ENCODE data around the gene HAP1.

The HAP1 gene

DNA sequence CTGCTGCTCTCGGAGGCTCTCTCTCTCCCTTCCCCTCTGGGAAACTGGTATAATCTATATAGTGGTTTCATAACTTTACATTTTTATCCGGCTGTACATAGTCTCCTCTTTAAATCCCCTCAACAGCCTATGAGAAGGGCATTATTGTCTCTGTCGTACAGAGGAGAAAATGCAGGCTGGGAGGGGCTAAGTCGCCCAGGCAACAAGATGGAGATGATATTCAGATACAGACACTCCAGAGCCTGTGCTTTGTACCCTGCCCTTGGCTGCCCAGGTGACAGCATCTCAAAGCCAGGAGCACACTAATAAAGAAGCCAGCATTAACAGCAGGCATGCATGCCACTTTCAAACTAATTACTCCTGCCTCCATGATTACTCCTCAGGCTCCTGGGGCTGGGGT lies 50.4 kb downstream of the HAP1 start:
- Histone ChIP-seq H3K4me1 (ENCODE audit: low read depth, poor library complexity, severe bottlenecking) (peaks cover 32% of the 10 kb centered on the region), H3K79me2 (ENCODE audit: insufficient read depth, low read depth) (peaks cover 3% of the 10 kb centered on the region; the same call in 1 of the 2 replicates), H4K20me1 (ENCODE audit: insufficient read depth) (no peaks in the 10 kb centered on the region), H3K4me3 (IDR thresholded peaks at IDR 0.05; ENCODE audit: insufficient read depth, low read depth, low read length) (no peak overlapping the region), H3K9ac (no peak overlapping the region), H3K27ac (no peak overlapping the region), H3K36me3 (ENCODE audit: insufficient read depth) (no peaks in the 10 kb centered on the region), H3K4me2 (no peak overlapping the region), H2AFZ (ENCODE audit: low read depth) (no peak overlapping the region), H3K27me3 (ENCODE audit: insufficient read depth, low read depth) (no peaks in the 10 kb centered on the region)
- TF ChIP-seq, protein P1, sequence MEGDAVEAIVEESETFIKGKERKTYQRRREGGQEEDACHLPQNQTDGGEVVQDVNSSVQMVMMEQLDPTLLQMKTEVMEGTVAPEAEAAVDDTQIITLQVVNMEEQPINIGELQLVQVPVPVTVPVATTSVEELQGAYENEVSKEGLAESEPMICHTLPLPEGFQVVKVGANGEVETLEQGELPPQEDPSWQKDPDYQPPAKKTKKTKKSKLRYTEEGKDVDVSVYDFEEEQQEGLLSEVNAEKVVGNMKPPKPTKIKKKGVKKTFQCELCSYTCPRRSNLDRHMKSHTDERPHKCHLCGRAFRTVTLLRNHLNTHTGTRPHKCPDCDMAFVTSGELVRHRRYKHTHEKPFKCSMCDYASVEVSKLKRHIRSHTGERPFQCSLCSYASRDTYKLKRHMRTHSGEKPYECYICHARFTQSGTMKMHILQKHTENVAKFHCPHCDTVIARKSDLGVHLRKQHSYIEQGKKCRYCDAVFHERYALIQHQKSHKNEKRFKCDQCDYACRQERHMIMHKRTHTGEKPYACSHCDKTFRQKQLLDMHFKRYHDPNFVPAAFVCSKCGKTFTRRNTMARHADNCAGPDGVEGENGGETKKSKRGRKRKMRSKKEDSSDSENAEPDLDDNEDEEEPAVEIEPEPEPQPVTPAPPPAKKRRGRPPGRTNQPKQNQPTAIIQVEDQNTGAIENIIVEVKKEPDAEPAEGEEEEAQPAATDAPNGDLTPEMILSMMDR (conservative IDR thresholded peaks at IDR 0.05; ENCODE audit: low read depth, low read length) = no peak

DNA sequence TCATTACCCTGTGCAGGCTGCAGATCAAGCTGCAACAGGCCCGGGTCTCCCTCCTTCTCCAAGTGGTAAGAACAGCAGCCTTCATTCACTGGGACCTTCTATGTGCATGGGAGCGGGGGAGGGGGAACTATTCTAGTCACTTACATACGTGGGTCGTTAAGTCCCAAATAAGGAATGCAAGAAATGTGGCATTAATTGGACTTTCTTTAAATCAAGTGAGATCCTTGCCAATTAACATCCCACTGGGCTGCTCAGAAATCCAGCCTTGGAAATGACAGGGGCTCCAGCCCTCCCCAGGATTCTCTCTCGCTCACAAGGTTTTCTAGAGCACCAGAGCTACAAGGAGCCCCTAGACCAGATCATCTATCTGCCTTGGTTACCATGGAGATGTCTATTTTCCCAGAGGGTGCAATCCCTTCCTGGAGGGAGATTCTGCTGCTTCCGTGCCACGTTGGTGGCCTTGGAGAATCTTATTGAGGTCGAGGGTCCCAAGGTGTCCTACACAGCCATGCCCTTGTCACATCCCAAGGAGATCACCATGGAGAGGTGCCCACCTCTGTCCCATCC lies 50.9 kb downstream of the HAP1 start:
- H3K9ac ChIP-seq = no peak overlapping the region
- no peaks in the 10 kb centered on the region for H3K36me3 ChIP-seq (ENCODE audit: insufficient read depth)
- H4K20me1 ChIP-seq (ENCODE audit: insufficient read depth) = no peaks in the 10 kb centered on the region
- TF ChIP-seq, protein P1 (conservative IDR thresholded peaks at IDR 0.05; ENCODE audit: low read depth, low read length) = no peak
- H3K79me2 ChIP-seq (ENCODE audit: insufficient read depth, low read depth) = no peaks in the 10 kb centered on the region
- H3K27me3 ChIP-seq (ENCODE audit: insufficient read depth, low read depth) = no peaks in the 10 kb centered on the region
- peaks cover 37% of the 10 kb centered on the region for H3K4me1 ChIP-seq (ENCODE audit: low read depth, poor library complexity, severe bottlenecking)
- no peak overlapping the region for H3K27ac ChIP-seq
- no peak overlapping the region for H3K4me2 ChIP-seq
- no peak overlapping the region for H2AFZ ChIP-seq (ENCODE audit: low read depth)
- H3K4me3 ChIP-seq (IDR thresholded peaks at IDR 0.05; ENCODE audit: insufficient read depth, low read depth, low read length) = no peak overlapping the region

DNA sequence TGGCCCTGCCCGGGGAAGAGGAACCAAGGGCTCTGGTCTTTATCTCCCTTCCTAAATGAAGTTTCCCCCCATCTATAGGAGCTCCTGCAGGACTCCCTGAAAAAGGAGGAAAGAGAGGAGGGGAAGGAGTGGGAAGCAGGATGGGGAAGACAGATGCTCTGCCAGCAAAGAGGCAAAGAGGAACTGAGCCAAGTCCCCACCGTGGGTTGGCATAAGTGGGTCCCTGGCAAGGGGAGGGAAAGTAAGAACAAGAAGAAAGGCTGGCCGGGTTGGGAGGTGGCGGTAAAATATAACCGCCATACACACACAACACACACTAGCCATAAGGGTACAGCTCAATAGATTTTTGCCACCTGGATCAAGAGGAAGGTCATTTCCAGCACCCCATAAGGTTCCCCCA lies 51.8 kb downstream of the HAP1 start:
- Histone ChIP-seq H4K20me1 (ENCODE audit: insufficient read depth) (no peaks in the 10 kb centered on the region), H3K79me2 (ENCODE audit: insufficient read depth, low read depth) (no peaks in the 10 kb centered on the region), H3K9ac (no peak overlapping the region), H2AFZ (ENCODE audit: low read depth) (no peak overlapping the region), H3K27ac (no peak overlapping the region), H3K4me2 (no peak overlapping the region), H3K27me3 (ENCODE audit: insufficient read depth, low read depth) (no peaks in the 10 kb centered on the region), H3K4me3 (IDR thresholded peaks at IDR 0.05; ENCODE audit: insufficient read depth, low read depth, low read length) (no peak overlapping the region), H3K36me3 (ENCODE audit: insufficient read depth) (no peaks in the 10 kb centered on the region), H3K4me1 (ENCODE audit: low read depth, poor library complexity, severe bottlenecking) (peaks cover 39% of the 10 kb centered on the region)
- TF ChIP-seq, protein P1 (conservative IDR thresholded peaks at IDR 0.05; ENCODE audit: low read depth, low read length) = no peak

DNA sequence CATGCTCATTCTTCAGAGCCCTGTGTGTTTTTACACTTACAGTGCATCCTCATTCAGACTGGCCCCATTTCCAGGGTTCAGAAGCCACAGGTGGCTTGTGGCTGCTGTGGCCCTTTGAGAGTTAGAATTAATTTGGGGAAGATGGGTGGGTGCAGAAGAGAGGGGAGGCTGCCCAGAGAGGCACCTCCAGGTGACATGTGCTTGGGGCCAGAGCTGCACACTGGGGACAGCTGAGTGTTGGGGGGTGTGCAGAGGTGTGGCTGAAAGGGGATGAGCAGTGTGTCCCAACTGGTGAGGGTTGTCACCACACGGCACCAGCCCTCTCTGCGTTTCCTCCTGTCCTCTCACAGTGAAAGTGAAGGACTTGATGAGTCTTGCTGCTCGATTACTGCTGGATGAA lies 52.7 kb downstream of the HAP1 start:
- Histone ChIP-seq H3K27ac (no peak overlapping the region), H3K79me2 (ENCODE audit: insufficient read depth, low read depth) (no peaks in the 10 kb centered on the region), H4K20me1 (ENCODE audit: insufficient read depth) (no peaks in the 10 kb centered on the region), H3K4me1 (ENCODE audit: low read depth, poor library complexity, severe bottlenecking) (peaks cover 43% of the 10 kb centered on the region), H3K9ac (no peak overlapping the region), H2AFZ (ENCODE audit: low read depth) (no peak overlapping the region), H3K4me3 (IDR thresholded peaks at IDR 0.05; ENCODE audit: insufficient read depth, low read depth, low read length) (no peak overlapping the region), H3K36me3 (ENCODE audit: insufficient read depth) (no peaks in the 10 kb centered on the region), H3K4me2 (no peak overlapping the region), H3K27me3 (ENCODE audit: insufficient read depth, low read depth) (no peaks in the 10 kb centered on the region)
- TF ChIP-seq, protein P1 (conservative IDR thresholded peaks at IDR 0.05; ENCODE audit: low read depth, low read length) = no peak

Data from KMS-11 (cell line).